Measurements from ENCODE around the gene AACS. TPM values are rescaled to one million over a fixed set of nuclear protein-coding genes. Genes with fewer than 3 reads are reported as not detected.
"Not testable (repeated sequence)": the region's sequence is repeated elsewhere in the genome, so short reads cannot be mapped to it uniquely, and the experiment has no call there.

AACS gene
- total RNA-seq, 2 donors from 2014 or later = 15.0 to 22.4 TPM

DNA sequence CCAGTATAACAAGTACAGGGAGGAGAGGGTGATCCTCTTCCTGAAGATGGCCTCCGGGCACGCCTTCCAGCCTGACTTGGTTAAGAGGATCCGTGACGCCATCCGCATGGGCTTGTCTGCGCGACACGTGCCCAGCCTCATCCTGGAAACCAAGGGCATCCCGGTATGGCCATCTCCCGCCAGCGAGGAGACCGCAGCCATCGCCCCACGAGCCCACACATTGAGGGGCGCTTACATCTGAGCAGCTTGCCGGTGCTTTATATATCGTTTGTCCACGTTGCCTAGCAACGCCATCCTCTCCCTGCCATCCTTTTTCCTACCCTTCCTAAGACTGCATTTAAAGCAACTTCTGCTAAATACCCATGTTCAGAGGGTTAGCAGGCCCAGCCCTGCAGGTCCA, 71.5 kb downstream of the AACS start:
- TF ChIP-seq POLR2A (IDR thresholded peaks at IDR 0.05) = no peak
- TF ChIP-seq, protein P1, sequence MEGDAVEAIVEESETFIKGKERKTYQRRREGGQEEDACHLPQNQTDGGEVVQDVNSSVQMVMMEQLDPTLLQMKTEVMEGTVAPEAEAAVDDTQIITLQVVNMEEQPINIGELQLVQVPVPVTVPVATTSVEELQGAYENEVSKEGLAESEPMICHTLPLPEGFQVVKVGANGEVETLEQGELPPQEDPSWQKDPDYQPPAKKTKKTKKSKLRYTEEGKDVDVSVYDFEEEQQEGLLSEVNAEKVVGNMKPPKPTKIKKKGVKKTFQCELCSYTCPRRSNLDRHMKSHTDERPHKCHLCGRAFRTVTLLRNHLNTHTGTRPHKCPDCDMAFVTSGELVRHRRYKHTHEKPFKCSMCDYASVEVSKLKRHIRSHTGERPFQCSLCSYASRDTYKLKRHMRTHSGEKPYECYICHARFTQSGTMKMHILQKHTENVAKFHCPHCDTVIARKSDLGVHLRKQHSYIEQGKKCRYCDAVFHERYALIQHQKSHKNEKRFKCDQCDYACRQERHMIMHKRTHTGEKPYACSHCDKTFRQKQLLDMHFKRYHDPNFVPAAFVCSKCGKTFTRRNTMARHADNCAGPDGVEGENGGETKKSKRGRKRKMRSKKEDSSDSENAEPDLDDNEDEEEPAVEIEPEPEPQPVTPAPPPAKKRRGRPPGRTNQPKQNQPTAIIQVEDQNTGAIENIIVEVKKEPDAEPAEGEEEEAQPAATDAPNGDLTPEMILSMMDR (IDR thresholded peaks at IDR 0.05) = no peak
- Histone ChIP-seq H3K9me3 (no peaks in the 10 kb centered on the region), H3K4me1 (no peaks in the 10 kb centered on the region), H3K36me3 (replicated peaks in 1 of 2; ENCODE audit: insufficient read depth in 1 of 2, low read depth in 2 of 2) (peaks cover 0 to 4% of the 10 kb centered on the region in 2 donors), H3K27me3 (no peaks in the 10 kb centered on the region), H3K27ac (no peak overlapping the region), H3K4me3 (no peak overlapping the region)
- no peak for DNase-seq
- intact Hi-C loops (cut with DNase I) = no loop called here
- ATAC-seq = no peak
- 92 to 96% methylated on average over 17 to 19 of the region's 19 CpGs for WGBS, 2 donors

DNA sequence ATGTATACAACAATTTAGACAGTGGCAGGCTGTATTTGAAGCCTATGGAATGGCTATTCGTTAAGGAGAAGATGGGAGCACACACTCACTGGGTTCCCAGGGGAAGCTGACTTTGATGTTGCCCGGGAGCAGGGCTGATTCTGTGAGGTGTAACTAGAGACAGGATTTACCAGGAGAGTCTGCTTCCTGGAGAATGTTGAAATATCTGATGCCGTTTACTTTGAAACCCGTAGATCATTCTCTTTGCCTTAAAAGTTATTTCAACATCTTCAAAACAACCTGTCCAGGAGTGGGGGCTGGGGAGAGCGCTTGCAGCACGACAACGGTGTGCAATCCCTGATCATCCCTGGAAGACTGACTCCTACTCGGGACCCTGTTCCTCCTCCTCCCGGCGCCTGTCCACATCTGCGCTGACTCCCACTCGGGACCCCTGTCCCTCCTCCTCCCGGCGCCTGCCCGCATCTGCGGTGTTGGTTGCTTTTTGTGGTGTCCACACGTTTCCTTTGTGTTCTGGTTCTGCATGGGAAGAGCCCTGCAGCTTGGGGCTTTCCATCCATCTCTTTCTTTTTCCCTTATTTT, 72.6 kb downstream of the AACS start:
- H3K36me3 ChIP-seq (replicated peaks in 1 of 2; ENCODE audit: insufficient read depth in 1 of 2, low read depth in 2 of 2) = peaks cover 0 to 4% of the 10 kb centered on the region in 2 donors
- ATAC-seq (no peak), DNase-seq (no peak)
- 88 to 92% methylated on average over 17 of the region's 17 CpGs for WGBS, 2 donors
- H3K27ac ChIP-seq = no peak overlapping the region
- TF ChIP-seq POLR2A (IDR thresholded peaks at IDR 0.05) = no peak
- TF ChIP-seq, protein P1 (IDR thresholded peaks at IDR 0.05) = no peak
- intact Hi-C loops (cut with DNase I) = no loop called here
- H3K4me1 ChIP-seq = no peaks in the 10 kb centered on the region
- no peak overlapping the region for H3K4me3 ChIP-seq
- H3K9me3 ChIP-seq = no peaks in the 10 kb centered on the region
- H3K27me3 ChIP-seq = no peaks in the 10 kb centered on the region

DNA sequence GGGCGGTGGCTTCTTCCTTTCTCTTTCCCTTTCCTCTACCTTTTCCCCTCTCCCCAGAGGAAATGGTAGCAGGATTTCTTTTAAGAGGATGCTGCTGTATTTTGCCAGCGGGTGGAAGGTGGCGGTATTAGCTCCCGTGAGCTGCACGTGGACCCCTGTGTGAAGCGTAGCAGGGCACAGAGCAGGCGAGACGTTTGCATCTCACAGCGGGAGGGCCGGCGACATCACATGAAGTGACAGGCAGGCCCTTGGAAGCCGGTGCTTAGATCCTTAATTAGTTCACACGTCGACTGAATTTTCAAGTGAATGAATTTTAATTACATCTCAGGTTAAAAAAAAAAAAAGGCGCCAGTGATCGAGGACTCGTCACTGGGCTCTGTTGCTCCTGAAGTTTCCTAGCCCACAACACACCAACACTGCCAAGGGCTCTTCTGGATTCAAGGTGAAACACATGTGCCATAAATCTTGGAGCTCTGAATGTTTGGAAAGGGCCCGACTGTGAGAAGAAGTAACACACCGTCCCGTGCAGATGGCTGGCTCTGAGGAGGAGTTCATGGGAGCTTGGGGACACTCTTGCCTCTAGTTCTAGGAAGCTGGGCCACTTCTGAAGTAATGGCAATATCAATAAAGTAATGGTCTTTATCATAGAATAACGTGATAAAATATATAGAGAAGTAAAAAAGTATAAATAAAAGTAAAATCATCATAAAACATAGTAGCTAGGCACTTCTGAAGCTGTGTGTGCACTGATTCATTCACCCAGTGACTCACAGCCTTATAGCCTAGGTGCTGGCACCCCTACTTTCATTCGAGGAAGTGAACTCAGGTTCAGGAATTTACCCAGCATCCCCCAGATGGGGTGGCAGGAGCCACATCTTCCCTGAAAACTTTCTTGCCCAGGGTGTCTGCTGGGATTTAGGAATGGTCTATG, 75.3 kb downstream of the AACS start:
- intact Hi-C loops (cut with DNase I) = no loop called here
- Histone ChIP-seq H3K4me1 (no peaks in the 10 kb centered on the region), H3K27ac (no peak overlapping the region), H3K9me3 (no peaks in the 10 kb centered on the region), H3K4me3 (no peak overlapping the region), H3K27me3 (no peaks in the 10 kb centered on the region), H3K36me3 (replicated peaks in 1 of 2; ENCODE audit: insufficient read depth in 1 of 2, low read depth in 2 of 2) (peaks cover 0 to 4% of the 10 kb centered on the region in 2 donors)
- DNase-seq (no peak), ATAC-seq (no peak)
- WGBS, 2 donors = 84 to 86% methylated on average over 22 of the region's 22 CpGs
- no peak for TF ChIP-seq POLR2A (IDR thresholded peaks at IDR 0.05)
- TF ChIP-seq, protein P1 (IDR thresholded peaks at IDR 0.05) = no peak

DNA sequence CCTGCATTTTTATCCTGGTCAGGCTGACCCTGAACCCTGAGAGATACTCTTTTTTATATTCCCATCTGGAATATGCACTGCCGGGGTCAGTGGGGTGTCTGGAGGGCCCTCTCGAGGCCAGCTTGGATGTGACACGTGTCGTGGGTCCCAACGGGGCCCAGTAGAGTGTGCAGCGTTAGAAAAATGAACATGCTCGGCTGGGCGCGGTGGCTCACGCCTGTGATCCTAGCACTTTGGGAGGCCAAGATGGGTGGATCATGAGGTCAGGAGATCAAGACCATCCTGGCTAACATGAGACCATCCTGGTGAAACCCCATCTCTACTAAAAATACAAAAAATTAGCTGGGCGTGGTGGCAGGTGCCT, 76.0 kb downstream of the AACS start:
- H3K27ac ChIP-seq; ATAC-seq; H3K4me3 ChIP-seq; intact Hi-C loops (cut with DNase I); H3K27me3 ChIP-seq; H3K4me1 ChIP-seq; H3K36me3 ChIP-seq (replicated peaks in 1 of 2; ENCODE audit: insufficient read depth in 1 of 2, low read depth in 2 of 2); H3K9me3 ChIP-seq; DNase-seq: not testable (repeated sequence)
- 90 to 92% methylated on average over 11 of the region's 11 CpGs for WGBS, 2 donors

DNA sequence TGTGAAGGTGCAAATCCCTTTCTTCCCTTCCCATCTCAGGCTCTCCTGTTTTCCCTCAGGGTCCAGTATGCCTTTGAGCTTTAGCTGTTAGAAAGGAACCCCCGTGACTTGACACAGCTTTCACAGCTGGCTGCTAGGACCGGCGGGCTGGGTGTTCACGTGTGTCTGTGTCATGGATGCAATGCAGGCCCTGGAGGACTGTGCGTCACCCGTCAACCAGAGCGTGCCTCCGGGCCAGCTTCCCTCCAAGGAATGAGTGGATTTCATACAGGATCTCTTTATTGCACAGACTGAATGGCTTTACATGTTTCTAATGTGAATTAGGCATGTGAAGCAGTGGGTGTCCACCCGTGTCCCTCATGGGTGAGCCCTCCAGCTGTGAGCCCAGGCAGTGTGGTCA, 77.4 kb downstream of the AACS start:
- intact Hi-C loops (cut with DNase I) = no loop called here
- H3K27ac ChIP-seq = no peak overlapping the region
- H3K36me3 ChIP-seq (replicated peaks in 1 of 2; ENCODE audit: insufficient read depth in 1 of 2, low read depth in 2 of 2) = no peaks in the 10 kb centered on the region
- no peaks in the 10 kb centered on the region for H3K27me3 ChIP-seq
- no peak overlapping the region for H3K4me3 ChIP-seq
- 87 to 91% methylated on average over 9 of the region's 9 CpGs for WGBS, 2 donors
- ATAC-seq (no peak), DNase-seq (no peak)
- H3K4me1 ChIP-seq = no peaks in the 10 kb centered on the region
- TF ChIP-seq, protein P1 (IDR thresholded peaks at IDR 0.05) = no peak
- TF ChIP-seq POLR2A (IDR thresholded peaks at IDR 0.05) = no peak
- H3K9me3 ChIP-seq = no peaks in the 10 kb centered on the region

Measured in body of pancreas (tissue), 4 donors.